Measurements from ENCODE around the gene KCNJ14.

DNA sequence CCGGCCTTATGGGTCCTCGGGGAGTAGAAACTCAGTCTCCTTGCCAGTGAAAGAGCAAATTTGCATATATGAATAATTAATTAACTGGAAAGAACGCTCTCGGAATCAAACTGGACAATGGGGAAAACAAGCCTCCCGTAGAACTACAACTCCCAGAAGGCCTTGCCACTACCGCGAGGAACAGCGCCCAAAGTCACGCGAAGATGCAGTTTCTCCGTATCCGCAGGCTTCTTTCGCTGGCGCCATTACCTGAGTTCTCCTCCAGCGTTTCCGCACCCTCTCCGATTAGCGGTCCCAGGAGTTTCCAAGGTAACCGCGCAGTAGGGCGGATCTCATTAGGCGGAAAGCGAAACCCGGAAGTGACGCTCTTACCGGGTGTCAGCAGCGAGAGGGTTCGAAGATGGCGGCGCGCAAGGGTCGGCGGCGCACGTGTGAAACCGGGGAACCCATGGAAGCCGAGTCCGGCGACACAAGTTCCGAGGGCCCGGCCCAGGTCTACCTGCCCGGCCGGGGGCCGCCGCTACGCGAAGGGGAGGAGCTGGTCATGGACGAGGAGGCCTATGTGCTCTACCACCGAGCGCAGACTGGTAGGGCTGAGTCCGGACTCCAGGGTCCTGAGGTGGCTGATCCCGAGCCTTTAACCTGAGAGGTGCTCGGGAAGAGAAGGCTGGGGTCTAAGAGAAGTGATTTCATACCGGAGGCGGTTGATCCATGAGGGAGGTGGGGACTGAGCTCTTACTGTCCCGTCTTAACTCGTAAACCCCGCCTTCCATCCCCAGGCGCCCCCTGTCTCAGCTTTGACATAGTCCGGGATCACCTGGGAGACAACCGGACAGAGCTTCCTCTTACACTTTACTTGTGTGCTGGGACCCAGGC is 9.5 kb upstream of the KCNJ14 start, which contains the start of gene GRWD1:
- TF ChIP-seq, protein P1, sequence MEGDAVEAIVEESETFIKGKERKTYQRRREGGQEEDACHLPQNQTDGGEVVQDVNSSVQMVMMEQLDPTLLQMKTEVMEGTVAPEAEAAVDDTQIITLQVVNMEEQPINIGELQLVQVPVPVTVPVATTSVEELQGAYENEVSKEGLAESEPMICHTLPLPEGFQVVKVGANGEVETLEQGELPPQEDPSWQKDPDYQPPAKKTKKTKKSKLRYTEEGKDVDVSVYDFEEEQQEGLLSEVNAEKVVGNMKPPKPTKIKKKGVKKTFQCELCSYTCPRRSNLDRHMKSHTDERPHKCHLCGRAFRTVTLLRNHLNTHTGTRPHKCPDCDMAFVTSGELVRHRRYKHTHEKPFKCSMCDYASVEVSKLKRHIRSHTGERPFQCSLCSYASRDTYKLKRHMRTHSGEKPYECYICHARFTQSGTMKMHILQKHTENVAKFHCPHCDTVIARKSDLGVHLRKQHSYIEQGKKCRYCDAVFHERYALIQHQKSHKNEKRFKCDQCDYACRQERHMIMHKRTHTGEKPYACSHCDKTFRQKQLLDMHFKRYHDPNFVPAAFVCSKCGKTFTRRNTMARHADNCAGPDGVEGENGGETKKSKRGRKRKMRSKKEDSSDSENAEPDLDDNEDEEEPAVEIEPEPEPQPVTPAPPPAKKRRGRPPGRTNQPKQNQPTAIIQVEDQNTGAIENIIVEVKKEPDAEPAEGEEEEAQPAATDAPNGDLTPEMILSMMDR (IDR thresholded peaks at IDR 0.05) = no peak
- TF ChIP-seq POLR2A (IDR thresholded peaks at IDR 0.05) = peak; percentile 52
